Activated CD4-positive, CD25-positive, alpha-beta regulatory T cell (primary cell): ENCODE data around the gene MS4A18.
"Not testable (repeated sequence)": the region's sequence is repeated elsewhere in the genome, so short reads cannot be mapped to it uniquely, and the experiment has no call there.

Experiments
- DNase-seq, 4 experiments: peaks; one replicate each; lab custom pipeline; 2025; lab: John Stamatoyannopoulos, UW

Gene MS4A18

GRCh38 chr11:60739114-60739513, 14.6 kb downstream of the MS4A18 start:
- no peak for DNase-seq

- DNase-seq: no peak
Observed at GRCh38 chr11:60740573-60740972, 16.1 kb downstream of the MS4A18 start.

GRCh38 chr11:60741421-60741820, 16.9 kb downstream of the MS4A18 start:
- no peak for DNase-seq

GRCh38 chr11:60743058-60743457, 18.5 kb downstream of the MS4A18 start:
- DNase-seq: no peak

GRCh38 chr11:60744114-60744513, 19.6 kb downstream of the MS4A18 start:
- no peak for DNase-seq

GRCh38 chr11:60747359-60747873, 22.9 kb downstream of the MS4A18 start:
- no peak for DNase-seq

- no peak for DNase-seq
Observed at GRCh38 chr11:60748225-60748624, 23.7 kb downstream of the MS4A18 start.

GRCh38 chr11:60748821-60749220, 24.3 kb downstream of the MS4A18 start:
- no peak for DNase-seq

GRCh38 chr11:60750911-60751310, 26.4 kb downstream of the MS4A18 start:
- DNase-seq: no peak

GRCh38 chr11:60753309-60753708, 28.8 kb downstream of the MS4A18 start:
- DNase-seq: no peak

- DNase-seq: no peak
Observed at GRCh38 chr11:60754887-60755286, 30.4 kb downstream of the MS4A18 start.

- no peak for DNase-seq
Observed at GRCh38 chr11:60756307-60757032, 31.9 kb downstream of the MS4A18 start, which contains the start of gene MS4A15. TSS of gene MS4A15 (plus strand) at chr11:60756867. CDS start at chr11:60763734, 6,867 bp downstream.

GRCh38 chr11:60757231-60757800, 32.8 kb downstream of the MS4A18 start:
- DNase-seq: no peak

- DNase-seq: not testable (repeated sequence)
Observed at GRCh38 chr11:60758671-60759070, 34.2 kb downstream of the MS4A18 start.

GRCh38 chr11:60759438-60760225, 35.1 kb downstream of the MS4A18 start:
- DNase-seq: not testable (repeated sequence)

- DNase-seq: no peak
Observed at GRCh38 chr11:60761436-60762190, 37.1 kb downstream of the MS4A18 start.

GRCh38 chr11:60762851-60763691, 38.6 kb downstream of the MS4A18 start:
- no peak for DNase-seq

- no peak for DNase-seq
Observed at GRCh38 chr11:60763692-60764369, 39.3 kb downstream of the MS4A18 start.

GRCh38 chr11:60764879-60765278, 40.4 kb downstream of the MS4A18 start:
- no peak for DNase-seq

GRCh38 chr11:60765355-60765754, 40.8 kb downstream of the MS4A18 start:
- DNase-seq: no peak
